Measurements from ENCODE around the gene CUL9.

The CUL9 gene

DNA sequence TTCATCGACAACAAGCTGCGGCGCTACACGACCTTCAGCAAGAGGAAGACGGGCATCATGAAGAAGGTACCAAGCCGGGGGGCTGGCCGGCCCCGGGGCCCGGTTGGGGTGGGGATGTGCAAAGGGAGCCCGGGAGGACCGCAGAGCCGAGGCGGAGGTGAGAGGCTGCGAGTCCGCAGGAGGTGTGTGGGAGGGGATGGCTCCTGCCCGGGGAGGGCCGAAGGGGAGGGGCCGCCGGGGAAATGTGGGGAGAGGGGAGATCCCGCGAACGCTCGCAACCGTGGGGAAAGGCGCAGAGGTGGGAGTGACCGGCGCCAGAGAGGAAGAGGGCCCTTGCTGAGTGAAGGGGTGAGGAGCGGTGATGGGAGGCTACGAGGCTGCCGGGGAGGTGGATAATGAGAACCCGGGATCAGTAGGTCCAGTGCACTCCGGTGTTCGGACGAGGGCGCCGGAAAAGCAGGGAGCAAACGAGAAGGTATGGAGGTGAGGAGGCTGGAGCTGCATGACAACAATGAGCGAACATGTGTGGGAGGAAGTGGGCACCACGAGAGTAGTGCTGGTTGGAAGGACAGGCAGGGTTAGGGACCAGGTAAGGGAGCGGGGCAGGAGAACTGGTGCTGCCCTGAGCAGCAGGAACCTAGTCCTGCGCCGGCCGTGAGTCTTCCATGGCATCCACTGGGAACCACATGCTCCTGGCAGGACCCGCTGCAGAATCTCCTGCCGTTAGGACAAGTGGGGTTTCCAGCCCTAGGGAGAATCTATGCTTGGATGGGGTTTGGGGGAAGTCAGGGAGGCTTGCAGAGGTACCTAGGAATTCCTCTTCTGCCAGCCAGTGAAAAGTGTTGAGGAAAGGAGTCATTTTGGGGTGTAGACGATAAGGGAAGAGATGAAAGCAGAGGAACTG is 9.6 kb upstream of the CUL9 start:
- peak; percentile 1 for ATAC-seq

DNA sequence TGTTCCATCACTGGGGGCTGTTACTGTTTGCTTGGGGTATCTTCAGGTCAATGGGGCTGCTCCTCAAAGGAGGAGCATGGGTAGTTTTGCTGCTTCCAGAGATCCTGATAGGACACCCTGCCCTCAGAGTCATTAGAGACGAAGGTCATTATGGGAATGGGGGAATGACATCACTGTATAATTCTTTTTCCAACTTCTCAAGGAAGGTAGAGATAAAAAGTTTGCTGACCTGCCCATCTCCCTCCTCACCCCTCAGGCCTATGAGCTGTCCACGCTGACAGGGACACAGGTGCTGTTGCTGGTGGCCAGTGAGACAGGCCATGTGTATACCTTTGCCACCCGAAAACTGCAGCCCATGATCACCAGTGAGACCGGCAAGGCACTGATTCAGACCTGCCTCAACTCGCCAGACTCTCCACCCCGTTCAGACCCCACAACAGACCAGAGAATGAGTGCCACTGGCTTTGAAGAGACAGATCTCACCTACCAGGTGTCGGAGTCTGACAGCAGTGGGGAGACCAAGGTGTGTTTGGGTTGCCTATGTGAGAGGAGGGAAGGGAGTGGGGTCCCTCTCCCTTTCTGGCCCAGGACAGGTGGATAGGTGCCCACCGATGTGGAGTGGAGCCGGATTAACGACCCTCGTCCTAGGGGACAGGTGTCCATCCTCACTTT is 8.3 kb upstream of the CUL9 start:
- TF ChIP-seq ZNF70 (CRISPR knock-in tag; IDR thresholded peaks at IDR 0.05) (no peak), POU6F1 (CRISPR knock-in tag; IDR thresholded peaks at IDR 0.05; ENCODE audit: borderline replicate concordance, low read depth) (no peak), ZFP3 (CRISPR knock-in tag; IDR thresholded peaks at IDR 0.05) (no peak)
- no peak for ATAC-seq

More for the DNA sequence above, 9.6 kb upstream of the CUL9 start:
- no peak for TF ChIP-seq TCF4 (CRISPR knock-in tag; IDR thresholded peaks at IDR 0.05; ENCODE audit: borderline replicate concordance)
- TF ChIP-seq SNAI2 (CRISPR knock-in tag; IDR thresholded peaks at IDR 0.05) = no peak
- no peak for TF ChIP-seq ZNF565 (CRISPR knock-in tag; conservative IDR thresholded peaks at IDR 0.05; ENCODE audit: low read depth)
- no peak for TF ChIP-seq POU6F1 (CRISPR knock-in tag; IDR thresholded peaks at IDR 0.05; ENCODE audit: borderline replicate concordance, low read depth)
- TF ChIP-seq GLIS3 (CRISPR knock-in tag; IDR thresholded peaks at IDR 0.05) = no peak
- no peak for TF ChIP-seq CSDC2 (CRISPR knock-in tag; IDR thresholded peaks at IDR 0.05)
- no peak for TF ChIP-seq ZFP30 (CRISPR knock-in tag; IDR thresholded peaks at IDR 0.05)
- TF ChIP-seq BACH2 (CRISPR knock-in tag; IDR thresholded peaks at IDR 0.05; ENCODE audit: borderline replicate concordance) = no peak
- no peak for TF ChIP-seq PPARA (CRISPR knock-in tag; IDR thresholded peaks at IDR 0.05; ENCODE audit: borderline replicate concordance)
- no peak for TF ChIP-seq CSRNP3 (CRISPR knock-in tag; IDR thresholded peaks at IDR 0.05)
- TF ChIP-seq RARB (CRISPR knock-in tag; IDR thresholded peaks at IDR 0.05) = no peak
- TF ChIP-seq ZNF70 (CRISPR knock-in tag; IDR thresholded peaks at IDR 0.05) = no peak
- no peak for TF ChIP-seq ZC3H10 (CRISPR knock-in tag; IDR thresholded peaks at IDR 0.05)
- no peak for TF ChIP-seq TOX (CRISPR knock-in tag; IDR thresholded peaks at IDR 0.05; ENCODE audit: borderline replicate concordance)
- no peak for TF ChIP-seq ZNF8 (CRISPR knock-in tag; IDR thresholded peaks at IDR 0.05)

- 0 out of 2 replicates have a peak, but pooled peaks have one; percentile 14 for TF ChIP-seq PATZ1 (CRISPR knock-in tag; IDR thresholded peaks at IDR 0.05; ENCODE audit: borderline replicate concordance)
- TF ChIP-seq TCF4 (CRISPR knock-in tag; IDR thresholded peaks at IDR 0.05; ENCODE audit: borderline replicate concordance) = no peak
- ATAC-seq = peak; percentile 71
Observed at GRCh38 chr6:43174263-43175112, 7.5 kb upstream of the CUL9 start.

DNA sequence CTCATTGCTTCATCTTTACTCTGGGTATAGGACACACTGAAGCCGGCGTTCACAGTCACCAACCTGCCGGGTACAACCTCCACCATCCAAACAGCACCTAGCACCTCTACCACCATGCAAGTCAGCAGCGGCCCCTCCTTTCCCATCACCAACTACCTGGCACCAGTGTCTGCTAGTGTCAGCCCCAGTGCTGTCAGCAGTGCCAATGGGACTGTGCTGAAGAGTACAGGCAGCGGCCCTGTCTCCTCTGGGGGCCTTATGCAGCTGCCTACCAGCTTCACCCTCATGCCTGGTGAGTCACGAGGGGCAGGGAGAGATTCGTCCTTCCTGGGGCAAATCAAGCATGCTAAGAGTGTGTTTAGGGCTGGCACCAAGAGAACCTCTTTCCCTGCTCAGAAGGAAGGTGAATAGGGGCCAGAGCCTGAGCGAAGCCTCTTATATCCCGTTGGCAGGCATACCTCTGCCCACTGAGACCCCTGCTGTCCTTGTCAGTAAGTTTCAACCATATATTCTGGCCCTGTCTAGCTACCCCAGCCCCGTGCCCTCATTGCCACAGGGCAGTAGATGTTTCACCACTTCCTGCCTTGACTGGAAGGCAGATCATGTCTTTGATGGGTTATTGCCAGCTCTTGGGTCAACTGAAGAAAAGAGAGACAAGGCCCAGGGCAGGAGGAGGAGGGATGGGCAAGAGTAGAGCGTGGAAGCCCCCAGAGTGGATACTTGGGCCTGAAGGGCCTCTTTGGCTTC is 6.1 kb upstream of the CUL9 start:
- no peak for ATAC-seq
- TF ChIP-seq PATZ1 (CRISPR knock-in tag; IDR thresholded peaks at IDR 0.05; ENCODE audit: borderline replicate concordance) = no peak
